Measurements from ENCODE around the gene AP1S1. TPM values are rescaled to one million over a fixed set of nuclear protein-coding genes. Genes with fewer than 3 reads are reported as not detected.
A peak's percentile ranks its signal among the peaks of the same experiment; 100 is the strongest.

AP1S1 gene
- total and polyA plus RNA-seq, 9 of the 15 experiments (the other 6 are each of a cell fraction or from before 2014, with no cell fraction given), result 4.4 to 149 (median 89.4) TPM

DNA sequence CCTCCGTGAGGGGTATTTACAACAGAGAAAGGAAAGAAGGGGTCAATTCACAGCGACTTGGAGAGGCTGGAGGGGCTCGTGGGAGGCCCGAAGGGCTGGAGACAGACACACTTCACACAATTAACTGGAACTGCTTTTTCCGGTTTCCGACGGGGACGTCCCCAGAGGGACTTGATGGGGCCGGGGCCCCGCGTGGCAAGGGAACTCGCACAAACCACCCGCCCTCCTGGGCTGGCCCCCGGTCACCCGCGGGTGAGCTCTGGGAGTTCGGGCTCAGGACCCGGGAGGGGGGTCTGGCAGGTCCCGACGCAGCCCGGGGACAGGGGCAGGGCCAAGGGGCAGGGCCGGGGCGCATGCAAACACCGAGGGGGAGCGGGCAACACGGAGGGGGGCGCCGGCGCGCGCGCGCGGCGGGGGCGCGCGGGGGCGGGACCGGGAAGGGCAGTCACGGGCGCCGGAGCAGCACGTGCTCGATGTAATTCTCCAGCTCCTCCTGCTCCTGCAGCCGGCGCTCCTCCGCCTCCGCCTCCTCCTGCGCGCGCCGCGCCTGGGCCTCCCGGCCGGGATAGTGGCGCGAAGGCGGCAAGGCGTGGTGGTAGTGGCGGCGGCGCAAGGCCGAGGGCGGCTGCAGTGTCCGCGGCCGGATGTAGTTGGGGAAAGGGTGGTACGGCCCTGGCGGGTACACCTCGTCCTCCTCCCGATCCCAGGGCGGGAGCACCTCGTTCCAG is 8.4 kb downstream of the AP1S1 start:
- FAIRE-seq, result peak; percentile 74
- peak overlapping the region; percentile 77 for H2AFZ ChIP-seq (ENCODE audit: low read depth, low read length)
- intact Hi-C loops (cut with micrococcal nuclease) (no loop called here), in situ Hi-C loops (cut with MboI) (no loop called here)
- POLR2A ChIA-PET, result no interaction called here
- H3K27me3 ChIP-seq (ENCODE audit: control insufficient read depth in 2 of 2, insufficient read depth in 2 of 2, low read length in 2 of 2), result peaks cover 5 to 15% of the 10 kb centered on the region in 2 experiments; a peak in 2 of 5 replicates
- H3K4me3 ChIP-seq, result peak overlapping the region; percentile 32; the same call in 1 of the 2 replicates
- H3K36me3 ChIP-seq (ENCODE audit: control insufficient read depth, insufficient read depth, low read length), result peaks cover 30% of the 10 kb centered on the region; the same call in 1 of the 3 replicates
- CTCF ChIA-PET (ENCODE audit: low intra/inter-chr PET ratio), result no interaction called here
- peak; percentile 78 to 86 (median 82) for DNase-seq (ENCODE audit: extremely low read depth in 1 of 4, low spot score in 3 of 4)
- H3K79me2 ChIP-seq (ENCODE audit: control insufficient read depth, insufficient read depth, low read length), result no peaks in the 10 kb centered on the region
- peaks cover 12% of the 10 kb centered on the region for H4K20me1 ChIP-seq (replicated peaks; ENCODE audit: control insufficient read depth, insufficient read depth, low read length)
- ATAC-seq, result peak; percentile 73
- H3K9me3 ChIP-seq (replicated peaks; ENCODE audit: control insufficient read depth, insufficient read depth, low read depth, low read length), result no peaks in the 10 kb centered on the region
- no TSS peak for BruUV-seq (replicated peaks)
- H3K9ac ChIP-seq (ENCODE audit: insufficient read depth in 1 of 2, low read depth in 2 of 2, low read length in 2 of 2), result peak overlapping the region in 1 of 2 experiments; percentile 88; a peak in 2 of 4 replicates
- WGBS (ENCODE audit: insufficient coverage, low coverage, missing lambda C conversion rate), result 12% methylated on average over 49 of the region's 74 CpGs
- H3K27ac ChIP-seq (ENCODE audit: extremely low read depth, low read depth, low read length), result peak overlapping the region; percentile 50; the same call in 2 of the 3 replicates
- peaks cover 20 to 57% of the 10 kb centered on the region in 2 experiments; a peak in 4 of 5 replicates for H3K4me1 ChIP-seq (replicated peaks in 1 of 2; ENCODE audit: control insufficient read depth in 2 of 2, insufficient read depth in 2 of 2, low read length in 2 of 2)
- H3K4me2 ChIP-seq (ENCODE audit: insufficient read depth, low read length), result peak overlapping the region; percentile 58
- H3K9me1 ChIP-seq (ENCODE audit: control insufficient read depth, insufficient read depth, low read length), result no peaks in the 10 kb centered on the region
- no peak for TF ChIP-seq SRSF3 (IDR thresholded peaks at IDR 0.05; ENCODE audit: insufficient read depth, low read length)
- TF ChIP-seq, protein P1, sequence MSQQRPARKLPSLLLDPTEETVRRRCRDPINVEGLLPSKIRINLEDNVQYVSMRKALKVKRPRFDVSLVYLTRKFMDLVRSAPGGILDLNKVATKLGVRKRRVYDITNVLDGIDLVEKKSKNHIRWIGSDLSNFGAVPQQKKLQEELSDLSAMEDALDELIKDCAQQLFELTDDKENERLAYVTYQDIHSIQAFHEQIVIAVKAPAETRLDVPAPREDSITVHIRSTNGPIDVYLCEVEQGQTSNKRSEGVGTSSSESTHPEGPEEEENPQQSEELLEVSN (IDR thresholded peaks at IDR 0.05; ENCODE audit: borderline replicate concordance in 1 of 2, extremely low read depth in 1 of 2, insufficient read depth in 1 of 2, insufficient read length in 1 of 2, low read depth in 1 of 2, low read length in 1 of 2, poor library complexity in 1 of 2, severe bottlenecking in 1 of 2), result peak; percentile 97 to 100
- TF ChIP-seq ZNF146 (CRISPR knock-in tag; IDR thresholded peaks at IDR 0.05; ENCODE audit: unreplicated experiment), result no peak
- TF ChIP-seq ETV5 (CRISPR knock-in tag; IDR thresholded peaks at IDR 0.05; ENCODE audit: low read depth), result peak; percentile 75
- no peak for TF ChIP-seq GATAD2A (IDR thresholded peaks at IDR 0.05)
- no peak for TF ChIP-seq KAT8 (IDR thresholded peaks at IDR 0.05; ENCODE audit: low read depth)
- TF ChIP-seq, protein P2, sequence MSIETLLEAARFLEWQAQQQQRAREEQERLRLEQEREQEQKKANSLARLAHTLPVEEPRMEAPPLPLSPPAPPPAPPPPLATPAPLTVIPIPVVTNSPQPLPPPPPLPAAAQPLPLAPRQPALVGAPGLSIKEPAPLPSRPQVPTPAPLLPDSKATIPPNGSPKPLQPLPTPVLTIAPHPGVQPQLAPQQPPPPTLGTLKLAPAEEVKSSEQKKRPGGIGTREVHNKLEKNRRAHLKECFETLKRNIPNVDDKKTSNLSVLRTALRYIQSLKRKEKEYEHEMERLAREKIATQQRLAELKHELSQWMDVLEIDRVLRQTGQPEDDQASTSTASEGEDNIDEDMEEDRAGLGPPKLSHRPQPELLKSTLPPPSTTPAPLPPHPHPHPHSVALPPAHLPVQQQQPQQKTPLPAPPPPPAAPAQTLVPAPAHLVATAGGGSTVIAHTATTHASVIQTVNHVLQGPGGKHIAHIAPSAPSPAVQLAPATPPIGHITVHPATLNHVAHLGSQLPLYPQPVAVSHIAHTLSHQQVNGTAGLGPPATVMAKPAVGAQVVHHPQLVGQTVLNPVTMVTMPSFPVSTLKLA (conservative IDR thresholded peaks at IDR 0.05), result peak; percentile 22 to 64; a peak in 2 of 4 replicates
- TF ChIP-seq, protein P3, sequence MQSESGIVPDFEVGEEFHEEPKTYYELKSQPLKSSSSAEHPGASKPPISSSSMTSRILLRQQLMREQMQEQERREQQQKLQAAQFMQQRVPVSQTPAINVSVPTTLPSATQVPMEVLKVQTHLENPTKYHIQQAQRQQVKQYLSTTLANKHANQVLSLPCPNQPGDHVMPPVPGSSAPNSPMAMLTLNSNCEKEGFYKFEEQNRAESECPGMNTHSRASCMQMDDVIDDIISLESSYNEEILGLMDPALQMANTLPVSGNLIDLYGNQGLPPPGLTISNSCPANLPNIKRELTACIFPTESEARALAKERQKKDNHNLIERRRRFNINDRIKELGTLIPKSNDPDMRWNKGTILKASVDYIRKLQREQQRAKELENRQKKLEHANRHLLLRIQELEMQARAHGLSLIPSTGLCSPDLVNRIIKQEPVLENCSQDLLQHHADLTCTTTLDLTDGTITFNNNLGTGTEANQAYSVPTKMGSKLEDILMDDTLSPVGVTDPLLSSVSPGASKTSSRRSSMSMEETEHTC (IDR thresholded peaks at IDR 0.05), result peak; percentile 60; the same call in 1 of the 2 replicates
- no peak for TF ChIP-seq NCOA4 (IDR thresholded peaks at IDR 0.05; ENCODE audit: partially characterized antibody)
- TF ChIP-seq LEF1 (IDR thresholded peaks at IDR 0.05), result no peak
- TF ChIP-seq NR2F6 (CRISPR knock-in tag; IDR thresholded peaks at IDR 0.05), result no peak
- 0 out of 2 replicates have a peak, but pooled peaks have one; percentile 30 for TF ChIP-seq MXI1 (IDR thresholded peaks at IDR 0.05; ENCODE audit: low read depth, low read length)
- TF ChIP-seq ZKSCAN1 (IDR thresholded peaks at IDR 0.05; ENCODE audit: low read depth, low read length), result no peak
- no peak for TF ChIP-seq BRCA1 (IDR thresholded peaks at IDR 0.05)
- no peak for TF ChIP-seq BRCA1 (CRISPR knock-in tag; IDR thresholded peaks at IDR 0.05)
- no peak for TF ChIP-seq CBFA2T2 (conservative IDR thresholded peaks at IDR 0.05)
